Measurements from ENCODE around the gene TTC28.

The TTC28 gene

DNA sequence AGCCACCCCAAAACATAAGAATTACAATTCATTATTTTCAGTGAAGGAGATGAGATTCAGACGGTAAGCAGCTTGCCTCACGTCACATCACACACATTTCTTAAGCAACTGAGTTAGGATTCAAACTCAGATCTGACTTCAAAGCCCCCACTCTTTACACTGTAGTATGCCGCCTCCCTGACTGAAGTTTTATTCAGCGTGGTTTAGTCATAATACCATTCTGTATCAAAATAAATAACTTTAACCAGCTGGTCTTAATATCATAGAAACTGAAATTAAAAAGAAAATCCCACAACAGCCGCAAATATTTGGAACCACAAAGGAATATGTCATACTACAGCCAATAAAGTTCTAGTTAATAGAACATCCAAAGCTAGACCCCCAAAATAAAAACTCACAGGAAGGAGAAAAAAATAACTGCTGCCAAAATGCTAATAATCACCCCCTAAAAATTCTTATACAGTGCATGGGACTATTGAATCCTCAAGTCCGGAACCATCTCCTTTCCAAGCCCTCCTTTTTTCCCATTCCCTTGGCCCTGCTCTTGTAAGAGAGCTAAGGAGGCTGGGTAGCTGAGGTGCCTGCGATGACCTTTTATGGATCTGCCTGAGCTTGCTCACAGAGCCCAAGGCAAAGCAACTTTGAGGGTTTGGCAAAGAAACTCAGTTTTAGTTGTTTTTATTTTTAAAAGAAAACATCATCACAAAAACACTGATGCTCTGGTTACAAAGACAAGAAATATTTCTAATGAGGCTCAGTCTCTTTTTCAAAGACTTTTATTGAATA is 334.5 kb downstream of the TTC28 start:
- H3K9me3 Mint-ChIP-seq, result no peaks in the 10 kb centered on the region
- no peak for DNase-seq
- no peaks in the 10 kb centered on the region for H3K4me1 Mint-ChIP-seq
- no peak overlapping the region for H3K27ac Mint-ChIP-seq
- no peaks in the 10 kb centered on the region for H3K36me3 Mint-ChIP-seq
- no peak for ATAC-seq (replicated peaks)
- peaks cover 5% of the 10 kb centered on the region in 2 donors for H3K27me3 Mint-ChIP-seq
- H3K4me3 Mint-ChIP-seq, result no peak overlapping the region

DNA sequence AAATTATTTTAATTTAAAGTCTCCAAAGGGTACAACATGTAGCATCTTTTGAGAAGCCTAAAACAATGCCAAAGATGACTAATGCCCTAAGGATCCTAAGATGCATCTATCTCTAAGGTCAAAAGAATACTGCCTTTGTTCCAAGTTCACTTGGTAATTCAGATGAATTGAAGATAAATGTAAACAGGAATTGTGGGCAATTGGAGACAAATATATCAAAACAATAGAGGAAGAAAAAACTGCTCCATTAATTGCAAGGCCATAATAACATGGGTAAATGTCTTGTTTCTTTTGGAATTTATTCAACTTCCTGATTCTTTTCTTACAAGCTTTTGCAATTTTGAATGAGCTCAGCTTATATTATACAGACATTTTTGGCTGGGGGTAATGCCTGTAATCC is 338.6 kb downstream of the TTC28 start:
- DNase-seq (no peak), ATAC-seq (replicated peaks) (no peak)
- Mint-ChIP-seq H3K4me3 (no peak overlapping the region), H3K36me3 (peaks cover 0 to 3% of the 10 kb centered on the region in 2 donors), H3K27ac (no peak overlapping the region), H3K9me3 (no peaks in the 10 kb centered on the region), H3K27me3 (peaks cover 10 to 21% of the 10 kb centered on the region in 2 donors), H3K4me1 (no peaks in the 10 kb centered on the region)

DNA sequence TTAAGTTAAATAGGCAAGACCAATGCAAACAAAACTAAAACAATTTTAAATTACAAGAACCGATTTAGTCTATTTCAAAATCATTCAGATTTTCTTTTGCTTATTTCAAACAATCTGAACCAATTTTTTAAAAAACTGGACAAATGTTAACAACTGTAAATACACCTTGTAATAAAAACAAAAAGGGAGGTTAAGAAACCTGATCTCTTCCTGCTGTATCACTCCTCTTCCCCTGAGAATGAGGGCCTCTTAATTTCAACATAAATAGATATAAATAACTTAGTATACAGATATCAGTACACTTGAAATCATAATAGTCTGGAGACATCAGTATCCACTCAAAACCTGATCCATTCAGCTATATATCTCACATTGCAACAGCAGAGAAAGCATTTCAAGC is 346.6 kb downstream of the TTC28 start:
- DNase-seq (no peak), ATAC-seq (replicated peaks) (no peak)
- Mint-ChIP-seq H3K4me1 (no peaks in the 10 kb centered on the region), H3K9me3 (no peaks in the 10 kb centered on the region), H3K4me3 (no peak overlapping the region), H3K36me3 (no peaks in the 10 kb centered on the region), H3K27me3 (peaks cover under 1% of the 10 kb centered on the region in 2 donors), H3K27ac (no peak overlapping the region)

DNA sequence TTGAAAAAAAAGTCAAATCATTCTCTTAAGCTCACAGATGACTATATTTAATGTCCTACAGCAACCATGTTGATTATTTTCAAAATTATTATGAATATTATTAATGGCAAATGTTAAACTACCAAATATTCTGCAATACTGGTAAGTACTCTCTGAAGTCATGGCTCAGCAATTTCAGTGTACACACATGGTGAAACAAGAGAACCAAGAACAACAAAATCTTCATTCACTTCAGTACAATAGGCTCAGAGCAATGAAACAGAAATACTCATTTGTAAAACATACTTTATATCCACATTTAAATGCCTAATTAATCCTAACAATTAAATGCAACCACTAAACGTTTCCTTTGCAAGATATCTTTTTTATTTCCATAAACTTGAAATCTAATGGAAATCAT is 347.2 kb downstream of the TTC28 start:
- no peaks in the 10 kb centered on the region for H3K9me3 Mint-ChIP-seq
- H3K27me3 Mint-ChIP-seq, result no peaks in the 10 kb centered on the region
- H3K27ac Mint-ChIP-seq, result no peak overlapping the region
- no peaks in the 10 kb centered on the region for H3K4me1 Mint-ChIP-seq
- no peak for ATAC-seq (replicated peaks)
- no peak for DNase-seq
- H3K4me3 Mint-ChIP-seq, result no peak overlapping the region
- no peaks in the 10 kb centered on the region for H3K36me3 Mint-ChIP-seq

DNA sequence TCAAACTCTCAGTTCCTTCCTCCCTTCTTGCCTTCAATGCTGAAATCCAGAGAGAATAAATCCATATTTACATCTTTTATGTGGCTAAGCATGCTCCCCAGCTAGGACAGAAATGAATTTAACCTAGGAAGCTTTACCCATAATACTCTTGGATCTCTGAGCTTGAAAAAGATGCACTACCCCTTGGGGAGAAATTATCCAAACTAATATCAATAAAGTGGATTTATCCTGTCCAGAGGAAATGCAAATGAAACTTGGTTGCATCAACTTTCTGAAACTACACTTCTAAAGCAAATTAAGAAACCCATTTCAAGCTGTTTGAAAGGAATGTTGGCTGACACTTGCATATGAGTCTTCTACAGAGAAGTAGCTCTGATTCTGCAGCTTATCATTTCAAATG is 347.9 kb downstream of the TTC28 start:
- DNase-seq (no peak), ATAC-seq (replicated peaks) (no peak)
- Mint-ChIP-seq H3K4me1 (no peaks in the 10 kb centered on the region), H3K27me3 (no peaks in the 10 kb centered on the region), H3K9me3 (no peaks in the 10 kb centered on the region), H3K27ac (no peak overlapping the region), H3K36me3 (no peaks in the 10 kb centered on the region), H3K4me3 (no peak overlapping the region)

DNA sequence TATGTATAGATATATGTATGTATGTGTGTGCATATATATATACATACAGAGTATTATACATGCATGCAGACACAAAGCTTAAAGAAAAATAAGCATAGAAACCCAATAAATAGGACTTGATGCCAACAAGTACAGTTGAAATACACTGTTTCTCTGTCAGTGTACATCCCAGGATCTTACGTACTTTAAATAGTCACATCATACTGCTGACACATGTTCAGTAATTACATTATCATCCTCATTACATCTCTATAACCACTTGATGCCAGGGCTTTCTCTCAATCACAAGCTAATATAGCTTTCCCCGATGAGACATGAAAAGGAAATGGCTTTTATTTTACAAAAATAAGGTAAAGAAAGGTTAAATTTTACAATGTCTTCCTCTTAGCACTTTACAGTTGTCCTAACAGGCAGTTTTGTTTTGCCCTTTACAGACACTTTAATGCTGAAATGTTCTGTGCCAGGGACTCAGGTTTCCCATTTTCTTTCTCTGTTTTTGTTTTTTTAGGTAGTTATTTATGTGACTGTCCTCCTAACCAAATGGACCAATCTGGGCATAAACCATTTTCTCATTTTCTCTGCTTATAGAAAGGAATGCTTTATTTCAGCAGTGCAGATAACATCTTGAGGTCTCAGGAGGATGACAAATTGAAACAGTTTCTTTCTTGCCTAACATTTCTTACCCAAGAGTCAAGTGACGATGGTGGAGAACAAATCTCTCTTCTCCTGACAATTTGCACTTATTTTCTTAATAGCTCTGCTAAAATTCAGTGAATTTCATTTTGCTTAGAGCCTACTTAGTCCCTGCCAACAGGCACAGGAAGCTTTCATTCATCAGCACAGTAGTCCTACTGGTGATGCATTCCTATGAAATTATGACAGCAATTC is 350.2 kb downstream of the TTC28 start:
- H3K9me3 Mint-ChIP-seq, result no peaks in the 10 kb centered on the region
- no peaks in the 10 kb centered on the region for H3K36me3 Mint-ChIP-seq
- H3K27ac Mint-ChIP-seq, result no peak overlapping the region
- no peaks in the 10 kb centered on the region for H3K27me3 Mint-ChIP-seq
- no peaks in the 10 kb centered on the region for H3K4me1 Mint-ChIP-seq
- no peak overlapping the region for H3K4me3 Mint-ChIP-seq
- no peak for DNase-seq
- no peak for ATAC-seq (replicated peaks)

DNA sequence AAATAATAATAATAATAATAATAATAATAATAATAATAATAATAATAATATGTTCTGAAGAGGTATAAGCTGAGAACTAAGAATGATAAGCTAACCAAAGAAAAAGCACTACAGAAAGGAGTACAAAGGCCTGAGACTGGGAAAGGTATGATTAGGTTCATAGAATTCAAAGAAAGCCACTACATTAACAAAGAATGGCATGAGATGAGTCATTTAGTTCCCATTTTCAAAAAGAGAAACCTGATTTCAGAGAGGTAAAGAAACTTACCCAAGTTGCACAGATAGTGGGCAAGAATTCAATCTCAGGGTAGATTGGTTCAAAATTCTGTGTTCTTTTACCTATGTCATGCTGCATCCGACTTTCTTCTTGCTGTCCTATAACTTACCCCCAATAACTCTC is 350.9 kb downstream of the TTC28 start:
- H3K4me1 Mint-ChIP-seq, result no peaks in the 10 kb centered on the region
- no peaks in the 10 kb centered on the region for H3K27me3 Mint-ChIP-seq
- no peaks in the 10 kb centered on the region for H3K9me3 Mint-ChIP-seq
- no peak for DNase-seq
- H3K36me3 Mint-ChIP-seq, result no peaks in the 10 kb centered on the region
- H3K27ac Mint-ChIP-seq, result no peak overlapping the region
- ATAC-seq (replicated peaks), result no peak
- no peak overlapping the region for H3K4me3 Mint-ChIP-seq

DNA sequence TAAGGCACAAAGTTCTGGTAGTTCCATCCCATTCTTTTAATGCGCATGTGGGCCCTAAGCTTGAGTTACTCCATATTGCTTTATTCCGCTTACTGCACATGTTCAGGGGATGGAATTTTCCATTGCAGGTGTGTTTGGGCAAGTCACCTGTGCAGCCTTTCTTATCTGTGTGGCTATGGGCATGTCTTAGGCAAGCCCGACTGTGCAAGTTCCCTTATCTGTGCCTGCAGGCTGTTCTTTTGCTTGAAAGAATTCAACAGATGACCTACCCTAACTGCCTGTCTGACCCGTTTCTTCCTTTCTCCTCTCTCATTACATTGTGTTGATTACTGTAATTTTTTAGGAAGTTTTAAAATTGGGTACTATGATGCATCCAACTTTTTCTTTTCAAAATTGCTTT is 363.6 kb downstream of the TTC28 start:
- Mint-ChIP-seq H3K4me1 (no peaks in the 10 kb centered on the region), H3K9me3 (peaks cover 0 to 2% of the 10 kb centered on the region in 2 donors), H3K27ac (no peak overlapping the region), H3K36me3 (no peaks in the 10 kb centered on the region), H3K27me3 (peaks cover 8 to 12% of the 10 kb centered on the region in 2 donors), H3K4me3 (no peak overlapping the region)
- DNase-seq (no peak), ATAC-seq (replicated peaks) (no peak)

DNA sequence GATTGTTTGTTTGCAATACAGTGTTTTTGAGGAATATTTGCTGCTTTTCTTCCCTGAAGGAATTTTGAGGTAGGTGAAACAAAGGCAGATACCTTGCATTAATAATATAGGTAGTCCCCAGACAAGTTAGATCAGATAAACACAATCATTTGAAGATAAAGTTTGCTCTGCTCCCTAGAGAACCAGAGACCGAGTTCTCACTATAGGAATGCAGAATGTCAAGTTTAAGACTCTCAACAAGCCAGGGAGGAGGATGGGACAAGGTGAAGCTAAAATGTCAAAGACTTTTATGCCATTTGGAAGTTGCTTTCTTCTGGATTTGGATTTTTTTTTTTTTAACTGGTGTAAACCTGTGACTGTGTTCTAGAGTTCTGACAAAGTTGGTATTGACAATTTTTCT is 364.7 kb downstream of the TTC28 start:
- ATAC-seq (replicated peaks) (no peak), DNase-seq (no peak)
- H3K27ac Mint-ChIP-seq, result no peak overlapping the region
- peaks cover 0 to 2% of the 10 kb centered on the region in 2 donors for H3K9me3 Mint-ChIP-seq
- peaks cover 8 to 12% of the 10 kb centered on the region in 2 donors for H3K27me3 Mint-ChIP-seq
- H3K4me1 Mint-ChIP-seq, result no peaks in the 10 kb centered on the region
- H3K4me3 Mint-ChIP-seq, result no peak overlapping the region
- H3K36me3 Mint-ChIP-seq, result no peaks in the 10 kb centered on the region

DNA sequence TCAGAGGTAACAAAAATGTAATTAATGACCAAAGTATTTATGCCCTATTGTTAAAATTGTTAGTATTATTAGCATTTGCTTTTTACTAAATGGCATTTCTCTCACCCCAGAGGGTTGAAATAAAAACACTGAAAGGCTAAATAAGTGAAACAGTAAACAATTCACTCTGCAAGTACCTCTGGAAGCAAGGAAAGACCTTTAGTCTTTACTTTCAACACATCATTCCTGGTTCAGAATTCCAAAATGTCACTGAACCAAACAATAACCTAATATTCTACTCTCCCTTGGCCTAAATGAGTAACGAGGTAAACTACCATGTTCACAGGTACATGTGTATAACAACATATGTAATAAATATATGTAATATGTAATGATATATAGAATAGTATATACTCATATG is 369.3 kb downstream of the TTC28 start:
- no peaks in the 10 kb centered on the region for H3K36me3 Mint-ChIP-seq
- no peak for DNase-seq
- H3K4me1 Mint-ChIP-seq, result no peaks in the 10 kb centered on the region
- no peak overlapping the region for H3K4me3 Mint-ChIP-seq
- no peak for ATAC-seq (replicated peaks)
- no peaks in the 10 kb centered on the region for H3K9me3 Mint-ChIP-seq
- peaks cover 8 to 17% of the 10 kb centered on the region in 2 donors for H3K27me3 Mint-ChIP-seq
- no peak overlapping the region for H3K27ac Mint-ChIP-seq

DNA sequence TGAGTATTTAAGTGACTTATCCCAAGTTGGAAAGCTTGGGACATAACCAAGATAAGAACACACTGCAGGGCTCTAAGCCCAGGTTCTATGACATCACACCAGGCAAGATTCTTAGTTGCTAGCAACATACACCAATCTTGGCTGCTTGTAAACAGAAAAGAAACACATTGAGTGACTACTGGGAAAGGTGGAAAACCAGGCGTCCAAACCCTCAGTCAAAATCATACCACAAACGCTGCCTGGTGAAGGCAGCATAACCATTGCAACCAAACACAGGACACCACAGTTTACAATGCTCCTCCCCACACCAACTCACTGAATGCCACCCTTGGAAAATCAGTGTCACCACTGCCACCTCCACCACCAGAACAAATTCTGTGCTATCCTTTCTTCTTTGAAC is 379.9 kb downstream of the TTC28 start:
- Mint-ChIP-seq H3K27me3 (no peaks in the 10 kb centered on the region), H3K4me3 (no peak overlapping the region), H3K27ac (no peak overlapping the region), H3K36me3 (no peaks in the 10 kb centered on the region), H3K4me1 (peaks cover 10 to 22% of the 10 kb centered on the region in 2 donors), H3K9me3 (no peaks in the 10 kb centered on the region)
- no peak for DNase-seq
- peak in 1 of 2 donors; percentile 20 for ATAC-seq (replicated peaks)

DNA sequence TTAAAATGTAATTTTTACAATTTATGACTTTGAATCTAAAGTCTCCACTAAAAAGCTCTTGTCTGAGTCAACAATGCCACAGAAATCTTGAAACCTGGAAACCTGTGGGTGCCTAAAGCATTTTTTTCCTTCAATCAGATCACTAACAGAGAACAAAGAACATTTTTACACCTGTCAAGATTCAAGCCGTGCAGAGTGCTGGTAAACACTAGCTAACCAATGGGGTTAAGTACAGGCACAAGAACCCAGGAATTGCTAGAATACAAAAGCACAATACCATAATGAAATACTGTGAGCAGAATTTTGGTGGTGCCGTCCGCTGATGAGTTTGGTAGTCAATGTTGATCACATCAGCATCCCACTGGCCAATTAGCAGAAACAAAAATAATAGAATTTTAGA is 380.3 kb downstream of the TTC28 start:
- H3K27ac Mint-ChIP-seq, result no peak overlapping the region
- DNase-seq, result no peak
- H3K9me3 Mint-ChIP-seq, result no peaks in the 10 kb centered on the region
- H3K27me3 Mint-ChIP-seq, result no peaks in the 10 kb centered on the region
- peaks cover 10 to 22% of the 10 kb centered on the region in 2 donors for H3K4me1 Mint-ChIP-seq
- ATAC-seq (replicated peaks), result no peak
- no peak overlapping the region for H3K4me3 Mint-ChIP-seq
- no peaks in the 10 kb centered on the region for H3K36me3 Mint-ChIP-seq

DNA sequence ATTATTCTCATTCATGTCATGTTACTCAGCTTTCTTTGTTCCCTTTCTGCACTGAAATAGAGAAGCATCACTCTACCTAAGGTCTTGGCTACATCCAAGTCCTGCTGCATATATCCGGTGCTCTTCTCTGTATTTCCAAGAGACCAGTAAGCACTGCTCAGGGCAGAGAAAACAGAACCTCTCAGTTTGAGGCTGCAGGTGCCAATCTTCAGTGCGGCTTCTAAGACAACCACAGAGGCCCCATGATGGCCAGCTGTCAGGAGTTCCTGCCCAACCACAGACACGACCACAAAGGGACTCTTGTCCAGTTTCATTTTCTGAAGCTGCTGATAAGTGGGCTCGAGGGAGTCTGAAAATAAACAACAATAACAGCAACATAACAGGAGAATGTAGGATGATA is 382.1 kb downstream of the TTC28 start:
- Mint-ChIP-seq H3K4me1 (peaks cover 10 to 22% of the 10 kb centered on the region in 2 donors), H3K4me3 (no peak overlapping the region), H3K9me3 (no peaks in the 10 kb centered on the region), H3K36me3 (no peaks in the 10 kb centered on the region), H3K27ac (no peak overlapping the region), H3K27me3 (no peaks in the 10 kb centered on the region)
- DNase-seq (no peak), ATAC-seq (replicated peaks) (peak; percentile 73 to 85)

DNA sequence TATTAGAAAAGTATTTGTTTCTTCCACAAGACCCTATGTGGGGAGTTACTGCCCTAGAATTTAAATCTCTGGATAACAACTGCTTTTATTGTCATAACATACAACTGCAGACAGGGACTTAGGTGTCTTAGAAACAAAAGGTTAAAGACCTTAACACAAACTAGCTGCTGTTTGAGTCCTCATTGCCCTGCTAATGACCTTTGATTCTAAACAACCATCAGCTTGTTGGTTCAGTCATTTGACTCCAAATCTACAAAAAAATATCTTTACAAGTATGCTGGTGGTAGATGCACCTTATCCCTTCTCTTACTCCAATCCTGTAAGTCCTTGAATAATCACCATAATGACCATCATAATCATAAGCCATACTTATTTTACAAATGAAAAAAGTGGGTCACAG is 383.2 kb downstream of the TTC28 start:
- DNase-seq, result no peak
- Mint-ChIP-seq H3K4me1 (peaks cover 10 to 22% of the 10 kb centered on the region in 2 donors), H3K36me3 (no peaks in the 10 kb centered on the region)

More for the DNA sequence above, 383.2 kb downstream of the TTC28 start:
- H3K27me3 Mint-ChIP-seq, result no peaks in the 10 kb centered on the region
- H3K9me3 Mint-ChIP-seq, result no peaks in the 10 kb centered on the region
- no peak overlapping the region for H3K27ac Mint-ChIP-seq
- no peak for ATAC-seq (replicated peaks)
- H3K4me3 Mint-ChIP-seq, result no peak overlapping the region

Measured in stimulated activated naive B cell treated with anti-CD40 and anti-IgM and Interleukin-4, amounts not matched to agents 10 μg/mL and 1 μg/mL and 100 μg/mL, for 72 hours (primary cell).